Nephron progenitor cell (in vitro differentiated cells): Measurements from ENCODE around the gene LNX1.

Experiments
- DNase-seq: peaks from one replicate; pipeline ENCODE4 v3.0.0; 2021
- H3K27ac Mint-ChIP-seq: 2 replicates; pipeline ENCODE4 v1.8.0; 2021; ENCODE audit warnings: mild to moderate bottlenecking, moderate library complexity, mixed read lengths
- H3K27me3 Mint-ChIP-seq: 2 replicates; pipeline ENCODE4 v1.8.0; 2021; ENCODE audit warnings: mild to moderate bottlenecking, low read depth, mixed read lengths; ENCODE audit not compliant: poor library complexity
- H3K36me3 Mint-ChIP-seq: 2 replicates; pipeline ENCODE4 v1.8.0; 2021; ENCODE audit warnings: low read depth, mixed read lengths
- H3K4me1 Mint-ChIP-seq: 2 replicates; pipeline ENCODE4 v1.8.0; 2021; ENCODE audit warnings: mixed read lengths
- H3K4me3 Mint-ChIP-seq: 2 replicates; pipeline ENCODE4 v1.8.0; 2021; ENCODE audit warnings: mild to moderate bottlenecking, moderate library complexity, mixed read lengths
- H3K9me3 Mint-ChIP-seq: 2 replicates; pipeline ENCODE4 v1.8.0; 2021; ENCODE audit warnings: mild to moderate bottlenecking, moderate library complexity, mixed read lengths
- TF ChIP-seq, protein P1 (sequence below): fragments of 200-600 bp; sonication (generic); IDR thresholded peaks from 2 replicates; pipeline ENCODE4 v1.5.0; 2021; ENCODE audit warnings: antibody characterized with exemption

LNX1 gene

DNA sequence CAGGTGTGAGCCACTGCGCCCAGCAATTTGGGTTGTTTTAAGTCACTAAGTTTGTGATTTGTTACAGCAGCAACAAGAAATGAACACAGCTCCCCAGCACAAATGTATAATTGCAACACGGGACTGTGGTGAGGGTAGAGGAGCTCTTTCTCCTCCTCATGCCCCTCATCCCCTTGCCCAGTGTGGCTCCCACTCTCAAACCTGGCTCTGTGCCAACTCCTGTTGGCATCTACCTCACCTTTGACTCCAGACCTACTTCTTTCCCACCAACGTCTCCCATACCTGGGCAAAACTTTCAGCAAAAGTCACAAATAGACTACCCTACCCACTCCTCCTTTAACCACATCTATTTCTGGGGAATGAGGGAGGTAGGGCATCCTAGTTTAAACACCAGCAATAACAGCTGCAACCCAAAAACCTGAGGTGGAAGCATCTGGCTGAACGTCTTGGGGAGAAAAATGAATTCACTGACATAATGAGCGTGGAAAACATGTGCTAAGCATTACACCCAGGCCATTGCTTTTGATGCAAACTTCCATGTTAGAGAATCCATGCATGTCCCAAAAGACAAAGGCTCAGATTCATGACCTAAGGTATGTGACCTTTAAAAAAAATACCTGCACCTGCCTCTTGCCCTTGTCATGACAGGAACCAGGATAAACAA is 19.2 kb downstream of the LNX1 start:
- no peak overlapping the region for H3K4me3 Mint-ChIP-seq
- TF ChIP-seq, protein P1, sequence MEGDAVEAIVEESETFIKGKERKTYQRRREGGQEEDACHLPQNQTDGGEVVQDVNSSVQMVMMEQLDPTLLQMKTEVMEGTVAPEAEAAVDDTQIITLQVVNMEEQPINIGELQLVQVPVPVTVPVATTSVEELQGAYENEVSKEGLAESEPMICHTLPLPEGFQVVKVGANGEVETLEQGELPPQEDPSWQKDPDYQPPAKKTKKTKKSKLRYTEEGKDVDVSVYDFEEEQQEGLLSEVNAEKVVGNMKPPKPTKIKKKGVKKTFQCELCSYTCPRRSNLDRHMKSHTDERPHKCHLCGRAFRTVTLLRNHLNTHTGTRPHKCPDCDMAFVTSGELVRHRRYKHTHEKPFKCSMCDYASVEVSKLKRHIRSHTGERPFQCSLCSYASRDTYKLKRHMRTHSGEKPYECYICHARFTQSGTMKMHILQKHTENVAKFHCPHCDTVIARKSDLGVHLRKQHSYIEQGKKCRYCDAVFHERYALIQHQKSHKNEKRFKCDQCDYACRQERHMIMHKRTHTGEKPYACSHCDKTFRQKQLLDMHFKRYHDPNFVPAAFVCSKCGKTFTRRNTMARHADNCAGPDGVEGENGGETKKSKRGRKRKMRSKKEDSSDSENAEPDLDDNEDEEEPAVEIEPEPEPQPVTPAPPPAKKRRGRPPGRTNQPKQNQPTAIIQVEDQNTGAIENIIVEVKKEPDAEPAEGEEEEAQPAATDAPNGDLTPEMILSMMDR = no peak

DNA sequence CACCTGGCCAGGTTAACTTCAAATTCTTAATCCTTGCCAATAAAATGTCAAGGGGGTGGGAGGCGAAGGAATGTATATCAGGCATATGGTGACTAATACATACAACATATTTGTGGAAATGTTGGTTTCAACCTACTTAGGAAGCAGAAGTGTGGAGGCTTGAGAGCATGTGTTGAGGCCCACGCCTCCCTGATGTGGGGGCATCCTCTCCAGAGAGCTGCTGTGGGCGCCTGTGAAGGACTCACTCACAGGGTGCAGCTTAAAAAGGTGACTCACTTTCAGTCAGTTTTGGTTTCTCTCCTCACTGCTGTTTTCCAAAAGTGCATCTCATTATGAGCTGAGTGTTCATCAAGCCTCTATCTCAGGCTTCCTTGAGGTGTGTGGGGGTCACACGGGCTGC is 27.5 kb downstream of the LNX1 start:
- H3K4me3 Mint-ChIP-seq = no peak overlapping the region
- TF ChIP-seq, protein P1 = no peak
- H3K4me1 Mint-ChIP-seq = peaks cover 7% of the 10 kb centered on the region
- peaks cover 18% of the 10 kb centered on the region for H3K9me3 Mint-ChIP-seq
- no peaks in the 10 kb centered on the region for H3K27me3 Mint-ChIP-seq
- no peak overlapping the region for H3K27ac Mint-ChIP-seq
- no peak for DNase-seq
- H3K36me3 Mint-ChIP-seq = no peaks in the 10 kb centered on the region

More for the DNA sequence above, 19.2 kb downstream of the LNX1 start:
- no peak overlapping the region for H3K27ac Mint-ChIP-seq
- no peaks in the 10 kb centered on the region for H3K36me3 Mint-ChIP-seq
- H3K4me1 Mint-ChIP-seq = no peaks in the 10 kb centered on the region
- DNase-seq = no peak
- peaks cover 5% of the 10 kb centered on the region for H3K27me3 Mint-ChIP-seq
- peaks cover 20% of the 10 kb centered on the region for H3K9me3 Mint-ChIP-seq

DNA sequence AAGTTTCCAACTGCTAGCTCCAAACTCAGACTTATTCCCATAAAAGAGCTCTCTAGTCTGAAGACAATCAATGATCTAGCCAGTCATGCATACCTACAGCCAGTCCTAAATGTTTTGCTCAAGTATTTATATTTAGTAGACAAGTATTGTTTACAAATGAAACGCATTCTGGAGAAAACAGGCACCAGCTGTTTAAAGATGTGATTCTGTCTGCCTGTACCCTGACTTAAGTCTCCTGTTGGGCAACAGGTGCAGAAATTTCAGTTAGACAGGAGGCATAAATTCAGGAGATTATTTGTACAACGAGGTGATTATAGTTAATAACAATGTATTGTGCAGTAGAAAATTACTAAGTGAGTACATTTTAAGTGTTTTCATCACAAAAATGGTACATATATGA is 28.9 kb downstream of the LNX1 start:
- Mint-ChIP-seq H3K27ac (no peak overlapping the region), H3K4me1 (peaks cover 15% of the 10 kb centered on the region), H3K36me3 (no peaks in the 10 kb centered on the region), H3K4me3 (no peak overlapping the region), H3K27me3 (no peaks in the 10 kb centered on the region), H3K9me3 (peaks cover 8% of the 10 kb centered on the region)
- DNase-seq = no peak
- TF ChIP-seq, protein P1 = no peak

DNA sequence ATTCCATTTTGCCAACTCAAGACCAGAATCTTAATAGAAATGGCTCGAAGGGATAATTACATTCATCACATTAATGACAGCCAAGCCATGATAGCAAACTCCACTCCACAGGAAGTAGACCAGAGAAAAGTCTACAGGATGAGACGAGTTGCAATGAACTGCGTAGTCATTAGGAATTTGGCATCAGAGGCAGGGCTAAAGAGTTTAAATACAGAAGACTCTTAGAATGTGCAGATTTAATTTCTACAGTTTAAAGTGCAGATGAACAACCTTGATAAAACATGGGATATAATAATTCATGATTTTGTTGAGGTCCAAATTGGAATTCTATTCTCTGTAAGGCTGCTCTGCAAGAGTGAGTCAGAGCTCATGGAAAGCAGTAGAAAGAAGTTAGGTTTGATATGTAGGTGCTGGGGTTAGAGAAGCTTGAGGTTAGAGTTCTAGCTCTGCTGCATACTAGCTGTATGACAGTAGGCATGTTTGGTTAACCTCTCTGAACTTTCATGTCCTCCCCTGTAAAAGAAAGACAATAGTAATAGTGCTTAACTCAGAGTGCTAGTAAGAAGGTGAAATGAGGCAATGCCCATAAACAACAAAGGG is 32.2 kb downstream of the LNX1 start:
- H3K4me1 Mint-ChIP-seq = peaks cover 9% of the 10 kb centered on the region
- H3K9me3 Mint-ChIP-seq = peaks cover 1% of the 10 kb centered on the region
- H3K27ac Mint-ChIP-seq = no peak overlapping the region
- no peaks in the 10 kb centered on the region for H3K36me3 Mint-ChIP-seq
- H3K27me3 Mint-ChIP-seq = no peaks in the 10 kb centered on the region
- DNase-seq = no peak
- TF ChIP-seq, protein P1 = no peak
- H3K4me3 Mint-ChIP-seq = no peak overlapping the region

DNA sequence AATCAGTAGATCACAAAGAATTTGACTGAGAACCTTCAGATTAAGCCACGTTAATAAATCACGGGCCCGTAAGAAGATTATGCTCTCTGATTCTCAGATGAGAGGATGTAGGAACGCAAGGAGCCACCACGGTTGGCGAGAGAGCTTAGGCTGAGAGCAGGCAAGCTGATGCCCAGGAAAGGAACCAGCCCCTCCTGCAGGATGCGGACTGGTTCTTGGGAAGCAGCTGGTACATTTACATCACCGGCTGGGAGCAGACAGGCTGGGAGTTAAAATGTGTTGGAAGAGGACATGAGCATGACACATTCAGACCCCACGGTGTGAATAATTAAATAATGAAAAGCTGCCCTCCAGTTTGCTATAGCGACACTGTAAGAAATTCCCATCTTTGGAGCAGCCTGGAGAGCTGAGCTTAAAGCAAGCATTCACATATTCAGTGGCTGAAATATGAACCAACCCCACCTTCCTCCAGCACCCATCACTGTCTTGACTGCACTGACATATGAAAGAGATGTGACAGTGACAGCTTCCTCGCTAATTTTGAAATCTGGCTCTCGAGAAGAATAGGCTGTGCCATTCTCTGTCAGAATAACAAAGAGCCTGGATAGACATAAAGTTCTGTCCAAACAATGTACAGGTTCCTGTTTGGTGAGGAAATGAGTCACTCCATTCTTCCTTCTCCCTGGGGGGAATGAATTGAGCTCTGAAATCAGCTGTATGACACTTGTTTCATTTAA is 33.1 kb downstream of the LNX1 start:
- H3K9me3 Mint-ChIP-seq = no peaks in the 10 kb centered on the region
- no peaks in the 10 kb centered on the region for H3K27me3 Mint-ChIP-seq
- TF ChIP-seq, protein P1 = no peak
- H3K36me3 Mint-ChIP-seq = no peaks in the 10 kb centered on the region
- peaks cover 8% of the 10 kb centered on the region for H3K4me1 Mint-ChIP-seq
- no peak overlapping the region for H3K27ac Mint-ChIP-seq
- no peak overlapping the region for H3K4me3 Mint-ChIP-seq
- no peak for DNase-seq
